GM23338 (cell line): ENCODE results near the gene FAM20C.

ENCODE experiments used
- CTCF ChIP-seq, 2 experiments: fragments of 200-600 bp in 1 of 2; sonication (generic) in 1 of 2; conservative IDR thresholded peaks; 2 replicates each; pipeline versions ENCODE4 v1.5.1 to v1.6.1; 2016 to 2017; ENCODE audit warnings: antibody characterized with exemption in 2 of 2, low read depth in 2 of 2, mild to moderate bottlenecking in 2 of 2, moderate library complexity in 1 of 2
- EZH2 ChIP-seq: fragments of 200-600 bp; sonication (generic); IDR thresholded peaks from one replicate; pipeline ENCODE4 v1.8.0; 2017; ENCODE audit warnings: antibody characterized with exemption, mild to moderate bottlenecking, low read depth; ENCODE audit not compliant: unreplicated experiment
- EZH2phosphoT487 ChIP-seq: fragments of 200-600 bp; sonication (generic); IDR thresholded peaks from one replicate; pipeline ENCODE4 v1.8.1; 2018; ENCODE audit warnings: antibody characterized with exemption; ENCODE audit not compliant: unreplicated experiment

- TF ChIP-seq EZH2 (no peak), CTCF (conservative IDR thresholded peaks at IDR 0.05; ENCODE audit: low read depth in 2 of 2) (peak in 1 of 2 experiments; percentile 27; a peak in 2 of 4 replicates), EZH2phosphoT487 (no peak)
Observed at GRCh38 chr7:200704-201103, 8.3 kb downstream of the FAM20C start.
